ENCODE measurements around the gene RTN4IP1.

RTN4IP1 gene

GRCh38 chr6:106540907-106541306 lies 88.4 kb downstream of the RTN4IP1 start:
- DNase-seq = no peak

GRCh38 chr6:106540432-106540831 lies 88.9 kb downstream of the RTN4IP1 start:
- no peak for DNase-seq

GRCh38 chr6:106539936-106540335 lies 89.4 kb downstream of the RTN4IP1 start:
- no peak for DNase-seq

- DNase-seq = no peak
Measured at GRCh38 chr6:106538145-106538544, 91.2 kb downstream of the RTN4IP1 start.

- DNase-seq = no peak
Measured at GRCh38 chr6:106537662-106538061, 91.6 kb downstream of the RTN4IP1 start.

GRCh38 chr6:106536851-106537250 lies 92.4 kb downstream of the RTN4IP1 start:
- DNase-seq = no peak

GRCh38 chr6:106536357-106536756 lies 92.9 kb downstream of the RTN4IP1 start:
- no peak for DNase-seq

GRCh38 chr6:106535012-106535411 lies 94.3 kb downstream of the RTN4IP1 start:
- no peak for DNase-seq

GRCh38 chr6:106534564-106534982 lies 94.7 kb downstream of the RTN4IP1 start:
- no peak for DNase-seq

GRCh38 chr6:106534004-106534403 lies 95.3 kb downstream of the RTN4IP1 start:
- no peak for DNase-seq

GRCh38 chr6:106533054-106533453 lies 96.2 kb downstream of the RTN4IP1 start:
- DNase-seq = no peak

- peak; percentile 94 for DNase-seq
Measured at GRCh38 chr6:106530502-106530901, 98.8 kb downstream of the RTN4IP1 start.

- no peak for DNase-seq
Measured at GRCh38 chr6:106530026-106530425, 99.3 kb downstream of the RTN4IP1 start.

- no peak for DNase-seq
Measured at GRCh38 chr6:106529438-106529837, 99.9 kb downstream of the RTN4IP1 start.

- no peak for DNase-seq
Measured at GRCh38 chr6:106528521-106528920, 100.8 kb downstream of the RTN4IP1 start.

GRCh38 chr6:106527979-106528378 lies 101.3 kb downstream of the RTN4IP1 start:
- peak; percentile 97 for DNase-seq

- no peak for DNase-seq
Measured at GRCh38 chr6:106527117-106527516, 102.2 kb downstream of the RTN4IP1 start.

GRCh38 chr6:106525882-106526275 lies 103.4 kb downstream of the RTN4IP1 start:
- no peak for DNase-seq

- DNase-seq = no peak
Measured at GRCh38 chr6:106525107-106525881, 104.0 kb downstream of the RTN4IP1 start.

GRCh38 chr6:106522562-106523250 lies 106.6 kb downstream of the RTN4IP1 start:
- no peak for DNase-seq
